ENCODE data around the gene PAK4. TPM values are rescaled to one million over a fixed set of nuclear protein-coding genes. Genes with fewer than 3 reads are reported as not detected.

PAK4 gene
- total RNA-seq, 1 donor from 2014 or later, result 52.1 TPM

DNA sequence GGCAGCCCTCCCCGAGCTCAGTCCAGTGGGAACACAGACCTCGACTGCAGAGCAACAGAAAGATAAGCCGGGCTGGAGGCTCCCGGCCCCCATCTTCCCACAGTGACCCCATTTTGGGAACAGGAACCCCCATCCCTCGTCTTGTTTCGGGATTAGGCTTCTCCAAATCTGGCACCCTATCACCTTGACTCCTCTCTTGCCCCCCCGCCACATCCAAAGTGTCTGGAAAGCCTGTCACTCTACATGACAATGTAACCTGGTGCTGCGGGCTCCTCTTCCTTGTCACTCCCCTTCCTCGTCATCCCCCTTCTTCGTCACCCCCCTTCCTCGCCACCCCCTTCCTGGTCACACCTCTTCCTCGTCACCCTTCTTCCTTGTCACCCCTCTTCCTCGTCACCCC is 10.1 kb downstream of the PAK4 start:
- TF ChIP-seq, protein P1, sequence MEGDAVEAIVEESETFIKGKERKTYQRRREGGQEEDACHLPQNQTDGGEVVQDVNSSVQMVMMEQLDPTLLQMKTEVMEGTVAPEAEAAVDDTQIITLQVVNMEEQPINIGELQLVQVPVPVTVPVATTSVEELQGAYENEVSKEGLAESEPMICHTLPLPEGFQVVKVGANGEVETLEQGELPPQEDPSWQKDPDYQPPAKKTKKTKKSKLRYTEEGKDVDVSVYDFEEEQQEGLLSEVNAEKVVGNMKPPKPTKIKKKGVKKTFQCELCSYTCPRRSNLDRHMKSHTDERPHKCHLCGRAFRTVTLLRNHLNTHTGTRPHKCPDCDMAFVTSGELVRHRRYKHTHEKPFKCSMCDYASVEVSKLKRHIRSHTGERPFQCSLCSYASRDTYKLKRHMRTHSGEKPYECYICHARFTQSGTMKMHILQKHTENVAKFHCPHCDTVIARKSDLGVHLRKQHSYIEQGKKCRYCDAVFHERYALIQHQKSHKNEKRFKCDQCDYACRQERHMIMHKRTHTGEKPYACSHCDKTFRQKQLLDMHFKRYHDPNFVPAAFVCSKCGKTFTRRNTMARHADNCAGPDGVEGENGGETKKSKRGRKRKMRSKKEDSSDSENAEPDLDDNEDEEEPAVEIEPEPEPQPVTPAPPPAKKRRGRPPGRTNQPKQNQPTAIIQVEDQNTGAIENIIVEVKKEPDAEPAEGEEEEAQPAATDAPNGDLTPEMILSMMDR (conservative IDR thresholded peaks at IDR 0.05), result no peak
- DNase-seq (ENCODE audit: extremely low spot score, unreplicated experiment), result no peak
- H3K4me1 Mint-ChIP-seq (ENCODE audit: unreplicated experiment), result peaks cover 68% of the 10 kb centered on the region
- peaks cover 3% of the 10 kb centered on the region for H3K36me3 Mint-ChIP-seq
- H3K27me3 Mint-ChIP-seq, result no peaks in the 10 kb centered on the region
- H3K9me3 Mint-ChIP-seq, result no peaks in the 10 kb centered on the region
- no peak overlapping the region for H3K27ac Mint-ChIP-seq
- no peak overlapping the region for H3K4me3 Mint-ChIP-seq

DNA sequence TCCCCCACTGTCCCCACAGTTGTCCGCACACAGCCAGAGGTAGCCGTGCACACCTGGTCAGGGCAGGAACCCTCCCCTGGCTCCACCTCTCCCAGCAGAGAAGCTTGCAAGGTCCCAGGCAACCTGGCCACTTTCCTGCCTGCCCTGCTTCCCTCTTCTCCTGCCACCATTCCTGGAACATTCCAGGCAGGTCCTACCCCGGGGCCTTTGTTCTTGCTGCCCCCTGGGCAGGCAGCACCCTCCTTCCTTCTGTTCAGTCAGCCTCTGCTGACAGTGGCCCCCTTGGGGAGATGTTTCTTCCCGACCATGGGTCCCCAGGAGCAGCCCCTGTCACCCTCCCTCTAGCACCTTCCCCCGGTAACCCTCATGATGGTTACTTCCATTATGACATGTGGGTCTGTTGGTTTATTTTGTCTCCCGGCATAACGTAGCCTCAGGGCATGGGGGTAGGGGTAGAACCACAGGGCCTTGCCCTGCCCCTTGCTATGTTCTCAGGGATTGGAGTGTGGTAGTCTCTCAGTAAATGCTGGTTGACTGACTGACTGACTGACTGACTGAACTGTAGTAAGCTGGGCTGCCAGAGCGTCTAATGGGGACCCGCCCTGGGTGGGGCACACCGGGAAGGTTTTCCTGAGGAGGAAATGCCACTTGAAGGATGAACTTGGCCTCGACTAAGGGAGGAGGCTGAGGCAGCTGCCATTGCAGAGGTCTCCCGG is 10.8 kb downstream of the PAK4 start:
- Mint-ChIP-seq H3K4me1 (ENCODE audit: unreplicated experiment) (peaks cover 67% of the 10 kb centered on the region), H3K9me3 (no peaks in the 10 kb centered on the region), H3K27ac (peak overlapping the region; percentile 91), H3K4me3 (peak overlapping the region; percentile 45), H3K27me3 (no peaks in the 10 kb centered on the region), H3K36me3 (peaks cover 3% of the 10 kb centered on the region)
- DNase-seq (ENCODE audit: extremely low spot score, unreplicated experiment), result no peak
- TF ChIP-seq, protein P1 (conservative IDR thresholded peaks at IDR 0.05), result no peak

DNA sequence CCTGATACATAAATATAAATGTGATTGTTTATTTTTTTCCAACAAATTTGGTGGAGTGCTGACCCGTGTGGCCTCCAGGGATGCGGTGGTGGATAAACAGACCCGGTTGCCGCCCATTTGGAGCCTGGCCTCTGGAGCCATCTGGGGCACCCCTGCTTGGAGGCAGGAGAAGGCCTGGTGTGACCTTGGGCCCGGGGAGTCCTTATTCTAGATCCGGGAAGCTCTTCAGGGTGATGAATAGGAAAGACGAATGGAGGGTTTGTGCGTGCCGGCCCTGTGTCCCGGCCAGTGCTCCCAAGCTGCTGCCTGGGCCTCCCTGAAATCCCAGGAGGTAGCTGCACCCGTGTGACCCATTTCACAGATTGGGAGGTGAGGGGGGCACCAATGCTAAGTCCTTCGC is 11.5 kb downstream of the PAK4 start:
- Mint-ChIP-seq H3K9me3 (no peaks in the 10 kb centered on the region), H3K27me3 (no peaks in the 10 kb centered on the region), H3K4me3 (no peak overlapping the region), H3K27ac (peak overlapping the region; percentile 91), H3K4me1 (ENCODE audit: unreplicated experiment) (peaks cover 59% of the 10 kb centered on the region), H3K36me3 (peaks cover 3% of the 10 kb centered on the region)
- no peak for DNase-seq (ENCODE audit: extremely low spot score, unreplicated experiment)
- TF ChIP-seq, protein P1 (conservative IDR thresholded peaks at IDR 0.05), result no peak

DNA sequence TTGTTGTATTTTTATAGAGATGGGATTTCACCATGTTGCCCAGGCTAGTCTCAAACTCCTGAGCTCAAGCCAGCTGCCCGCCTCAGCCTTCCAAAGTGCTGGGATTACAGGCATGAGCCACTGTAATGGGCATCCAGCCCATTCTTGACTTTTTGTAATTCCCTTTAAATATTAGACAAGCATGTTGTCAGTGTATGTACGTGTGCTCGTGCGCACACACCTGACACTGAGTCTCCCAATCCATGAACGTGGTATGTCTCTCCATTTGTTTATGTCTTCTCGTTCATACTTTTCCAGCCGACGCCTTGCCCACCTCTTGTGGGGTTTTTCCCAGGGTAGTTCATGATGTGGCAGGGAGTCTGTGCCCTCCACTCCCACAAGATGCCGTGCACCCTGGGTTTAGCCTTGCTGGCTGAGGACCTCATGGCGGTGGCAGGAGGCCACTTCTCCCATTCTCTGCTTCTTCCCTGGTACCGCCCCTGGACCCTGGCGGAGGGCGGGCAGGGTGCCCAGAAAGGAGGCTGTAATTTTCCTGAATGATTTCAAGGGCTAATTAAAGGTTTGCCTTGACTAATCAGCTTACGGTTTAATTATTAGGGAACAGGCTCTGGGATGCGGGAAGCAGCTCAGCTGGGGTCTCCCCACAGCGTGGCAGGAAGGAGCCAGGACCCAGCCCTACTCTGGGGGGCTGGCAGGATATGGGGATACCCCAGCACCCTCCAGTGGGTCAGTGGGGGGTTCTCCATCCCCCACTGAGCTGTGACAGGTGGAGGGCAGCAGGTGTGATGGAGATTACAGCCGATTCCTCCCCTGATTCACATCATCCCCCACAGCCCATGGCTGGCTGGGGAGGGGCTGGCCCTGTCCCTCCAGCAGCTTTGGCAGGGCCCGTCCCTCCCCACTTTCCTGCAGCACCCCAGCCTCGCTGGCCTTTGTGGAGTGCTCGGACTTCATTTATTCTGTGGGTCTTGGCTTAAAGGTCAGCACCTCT is 12.9 kb downstream of the PAK4 start:
- Mint-ChIP-seq H3K27me3 (no peaks in the 10 kb centered on the region), H3K4me3 (no peak overlapping the region), H3K9me3 (no peaks in the 10 kb centered on the region), H3K4me1 (ENCODE audit: unreplicated experiment) (peaks cover 50% of the 10 kb centered on the region), H3K36me3 (peaks cover 3% of the 10 kb centered on the region), H3K27ac (peak overlapping the region; percentile 81)
- DNase-seq (ENCODE audit: extremely low spot score, unreplicated experiment), result no peak
- TF ChIP-seq, protein P1 (conservative IDR thresholded peaks at IDR 0.05), result no peak

DNA sequence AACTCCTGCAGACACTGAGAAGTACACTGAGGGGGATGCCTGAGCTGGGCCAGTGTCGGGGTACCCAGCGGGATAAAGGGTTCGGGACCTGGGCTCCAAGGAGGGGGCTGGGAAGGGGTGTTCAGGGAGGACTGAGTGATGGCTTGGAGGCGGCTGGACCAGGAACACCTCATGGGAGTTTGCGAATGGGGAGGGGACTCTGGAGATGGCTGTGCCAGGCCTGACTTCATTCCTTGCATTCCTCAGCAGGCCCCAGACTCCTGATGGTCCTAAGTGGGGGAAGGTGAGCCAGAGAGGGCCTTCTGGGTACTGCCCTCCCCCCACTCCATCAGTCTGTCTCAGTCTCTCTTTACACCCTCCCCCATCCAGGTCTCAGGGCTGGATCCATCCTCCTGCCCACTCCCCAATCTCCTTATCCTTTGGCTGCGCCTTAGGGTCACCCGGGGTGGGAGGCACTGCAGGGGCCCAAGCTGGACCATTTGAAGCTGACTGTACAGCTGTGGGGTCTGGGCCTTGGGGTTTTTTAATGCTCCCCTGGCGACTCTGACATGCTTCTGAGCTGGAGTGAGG is 13.8 kb downstream of the PAK4 start:
- H3K4me1 Mint-ChIP-seq (ENCODE audit: unreplicated experiment), result peaks cover 50% of the 10 kb centered on the region
- peaks cover 3% of the 10 kb centered on the region for H3K36me3 Mint-ChIP-seq
- peak; percentile 66 for DNase-seq (ENCODE audit: extremely low spot score, unreplicated experiment)
- H3K27me3 Mint-ChIP-seq, result no peaks in the 10 kb centered on the region
- H3K4me3 Mint-ChIP-seq, result no peak overlapping the region
- peak overlapping the region; percentile 75 for H3K27ac Mint-ChIP-seq
- no peaks in the 10 kb centered on the region for H3K9me3 Mint-ChIP-seq
- TF ChIP-seq, protein P1 (conservative IDR thresholded peaks at IDR 0.05), result no peak

Measured in type B pancreatic cell (in vitro differentiated cells).